Sigmoid colon (tissue), 7 donors: ENCODE measurements around the gene METTL24. TPM values are rescaled to one million over a fixed set of nuclear protein-coding genes. Genes with fewer than 3 reads are reported as not detected.

Source experiments
- DNase-seq: peaks from one replicate; pipeline ENCODE4 v3.0.0-alpha.2; 2019
- H3K27ac ChIP-seq, 4 donors: fragments of 200-600 bp; sonication (generic); one replicate each; pipeline ENCODE4 v1.5.1; 2016 to 2019; ENCODE audit warnings: mild to moderate bottlenecking in 1 of 4
- H3K27me3 ChIP-seq, 3 donors: fragments of 200-600 bp; sonication (generic); one replicate each; pipeline ENCODE4 v1.5.1; 2019; ENCODE audit warnings: mild to moderate bottlenecking in 1 of 3
- H3K36me3 ChIP-seq, 4 donors: fragments of 200-600 bp; sonication (generic); one replicate each; pipeline ENCODE4 v1.5.1; 2016 to 2019
- H3K4me1 ChIP-seq, 4 donors: fragments of 200-600 bp; sonication (generic); one replicate each; pipeline ENCODE4 v1.5.1; 2017 to 2019
- H3K4me3 ChIP-seq, 4 donors: fragments of 200-600 bp; sonication (generic); one replicate each; pipeline ENCODE4 v1.5.1; 2017 to 2019; ENCODE audit warnings: mild to moderate bottlenecking in 2 of 4, moderate library complexity in 1 of 4
- H3K9me3 ChIP-seq, 4 donors: fragments of 200-600 bp in 3 of 4; sonication (generic) in 3 of 4; one replicate each; pipeline versions ENCODE4 v1.5.1 to v1.6.1; 2013 to 2019
- EP300 ChIP-seq, 4 donors: sonication (generic); formaldehyde crosslinking; IDR thresholded peaks; one replicate each; pipeline ENCODE4 v1.6.1; 2017; ENCODE audit warnings: antibody characterized with exemption in 4 of 4
- POLR2A ChIP-seq, 2 donors: fragments of 450-650 bp; IDR thresholded peaks; one replicate each; pipeline ENCODE4 v1.6.1; 2016; ENCODE audit warnings: antibody characterized with exemption in 2 of 2, mild to moderate bottlenecking in 2 of 2, moderate library complexity in 2 of 2
- POLR2AphosphoS5 ChIP-seq, 4 donors: sonication (generic); formaldehyde crosslinking; IDR thresholded peaks; one replicate each; pipeline ENCODE4 v1.6.1; 2017; ENCODE audit warnings: antibody characterized with exemption in 4 of 4
- WGBS, 2 donors: extraction: QIAGEN DNeasy Blood & Tissue Kit; methylation state at CpG; one replicate each; pipeline ENCODE4 v1.1.7; 2013; 5-methylcytosine and 5-hydroxymethylcytosine counted together
- intact Hi-C: fragments of 100-400 bp; cut with DNase I; formaldehyde crosslinking; loops from one replicate; pipeline ENCODE4 v1.15.1; 2023
- polyA plus RNA-seq, 3 donors: library from polyadenylated mRNA; stranded (reverse); fragments of 200-250 nt; gene quantifications; one replicate each; pipeline ENCODE4 v1.2.3, GENCODE V29; 2013
- total RNA-seq, 4 donors: library from RNA; depleted of rRNA; stranded (reverse); fragments of >200 nt; gene quantifications; one replicate each; pipeline ENCODE4 v1.1.0, GENCODE V29; 2016
- TF ChIP-seq, protein P1 (sequence below), 4 experiments: fragments of 450-650 bp in 3 of 4; fragments of 200-600 bp in 1 of 4; IDR thresholded peaks; one replicate each; pipeline ENCODE4 v1.5.1; 2016 to 2019; ENCODE audit warnings: antibody characterized with exemption in 4 of 4, mild to moderate bottlenecking in 3 of 4, moderate library complexity in 2 of 4
- donor health status: healthy with polysubstance abuse.
- donor health status: Bipolar disorder and iron deficiency.
- donor health status: healthy.

METTL24 gene
- total and polyA plus RNA-seq, 7 donors: 0.76 to 41.3 (median 38.8) TPM; not detected in 2

DNA sequence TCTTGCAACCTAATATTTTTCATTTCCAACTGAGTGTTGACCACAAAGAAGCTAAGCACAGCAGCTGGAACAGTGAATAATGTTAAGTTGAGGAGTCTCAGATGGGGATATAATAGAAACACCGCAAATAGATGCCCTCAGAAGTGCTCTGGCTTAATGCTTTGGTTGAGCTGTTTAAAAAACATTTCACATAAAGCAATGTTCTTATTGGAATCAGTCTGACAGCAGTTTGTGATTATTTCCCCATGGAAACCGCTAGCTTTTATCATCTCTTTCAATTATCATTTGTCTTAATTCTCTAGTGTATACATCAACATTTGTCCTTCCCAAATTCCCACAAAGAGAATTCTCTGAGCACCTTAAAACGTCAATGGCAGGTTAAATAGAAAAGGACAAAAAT is 30.8 kb downstream of the METTL24 start:
- Histone ChIP-seq H3K4me3 (no peak overlapping the region), H3K4me1 (peaks cover 0 to 100% (median 97%) of the 10 kb centered on the region in 4 donors), H3K9me3 (no peaks in the 10 kb centered on the region), H3K27me3 (no peaks in the 10 kb centered on the region), H3K36me3 (no peaks in the 10 kb centered on the region), H3K27ac (peak overlapping the region; percentile 87 to 90 (median 89))
- no peak for DNase-seq
- intact Hi-C loops: no loop called here
- 78 to 90% methylated on average over 3 of the region's 3 CpGs for WGBS, 2 donors
- TF ChIP-seq POLR2AphosphoS5 (IDR thresholded peaks at IDR 0.05): peak in 2 of 4 donors; percentile 10 to 15
- no peak for TF ChIP-seq POLR2A (IDR thresholded peaks at IDR 0.05)

DNA sequence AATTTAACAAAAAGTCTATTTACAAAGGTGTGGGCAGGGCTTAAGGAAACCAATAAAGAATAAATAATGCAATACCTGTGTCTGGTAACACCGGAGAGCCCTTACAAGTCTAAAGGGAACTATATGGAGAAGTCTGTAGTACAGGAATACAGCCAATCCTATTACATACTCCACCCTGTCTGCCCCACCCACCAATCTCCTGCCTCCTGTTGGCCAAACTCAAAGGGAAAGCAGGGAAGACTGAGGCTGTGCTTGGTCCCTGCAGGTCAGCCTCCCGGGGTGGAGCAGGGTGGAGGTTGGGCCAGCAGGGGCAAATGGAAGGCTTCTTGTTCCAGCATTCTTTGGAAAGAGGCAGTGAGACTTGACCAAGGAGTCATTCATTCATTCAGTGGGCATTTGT is 31.5 kb downstream of the METTL24 start:
- no peaks in the 10 kb centered on the region for H3K9me3 ChIP-seq
- H3K4me1 ChIP-seq: peaks cover 0 to 99% (median 97%) of the 10 kb centered on the region in 4 donors
- 65 to 83% methylated on average over 2 of the region's 2 CpGs for WGBS, 2 donors

GRCh38 chr6:110326057-110326456 is 32.1 kb downstream of the METTL24 start:
- TF ChIP-seq, protein P1, sequence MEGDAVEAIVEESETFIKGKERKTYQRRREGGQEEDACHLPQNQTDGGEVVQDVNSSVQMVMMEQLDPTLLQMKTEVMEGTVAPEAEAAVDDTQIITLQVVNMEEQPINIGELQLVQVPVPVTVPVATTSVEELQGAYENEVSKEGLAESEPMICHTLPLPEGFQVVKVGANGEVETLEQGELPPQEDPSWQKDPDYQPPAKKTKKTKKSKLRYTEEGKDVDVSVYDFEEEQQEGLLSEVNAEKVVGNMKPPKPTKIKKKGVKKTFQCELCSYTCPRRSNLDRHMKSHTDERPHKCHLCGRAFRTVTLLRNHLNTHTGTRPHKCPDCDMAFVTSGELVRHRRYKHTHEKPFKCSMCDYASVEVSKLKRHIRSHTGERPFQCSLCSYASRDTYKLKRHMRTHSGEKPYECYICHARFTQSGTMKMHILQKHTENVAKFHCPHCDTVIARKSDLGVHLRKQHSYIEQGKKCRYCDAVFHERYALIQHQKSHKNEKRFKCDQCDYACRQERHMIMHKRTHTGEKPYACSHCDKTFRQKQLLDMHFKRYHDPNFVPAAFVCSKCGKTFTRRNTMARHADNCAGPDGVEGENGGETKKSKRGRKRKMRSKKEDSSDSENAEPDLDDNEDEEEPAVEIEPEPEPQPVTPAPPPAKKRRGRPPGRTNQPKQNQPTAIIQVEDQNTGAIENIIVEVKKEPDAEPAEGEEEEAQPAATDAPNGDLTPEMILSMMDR (IDR thresholded peaks at IDR 0.05): no peak
- TF ChIP-seq POLR2AphosphoS5 (IDR thresholded peaks at IDR 0.05): no peak
- no peak for TF ChIP-seq POLR2A (IDR thresholded peaks at IDR 0.05)
- TF ChIP-seq EP300 (IDR thresholded peaks at IDR 0.05): no peak
- no peak overlapping the region for H3K4me3 ChIP-seq
- no peaks in the 10 kb centered on the region for H3K27me3 ChIP-seq
- H3K4me1 ChIP-seq: peaks cover 0 to 94% (median 91%) of the 10 kb centered on the region in 4 donors
- H3K9me3 ChIP-seq: no peaks in the 10 kb centered on the region
- H3K36me3 ChIP-seq: peaks cover 0 to under 1% (median 0%) of the 10 kb centered on the region in 4 donors
- WGBS, 2 donors: 95 to 96% methylated on average over 3 of the region's 3 CpGs
- intact Hi-C loops: no loop called here
- H3K27ac ChIP-seq: peak overlapping the region; percentile 87 to 90 (median 89)
- DNase-seq: no peak

More for the DNA sequence above, 31.5 kb downstream of the METTL24 start:
- TF ChIP-seq POLR2AphosphoS5 (IDR thresholded peaks at IDR 0.05): no peak
- TF ChIP-seq POLR2A (IDR thresholded peaks at IDR 0.05): no peak
- no peak for TF ChIP-seq EP300 (IDR thresholded peaks at IDR 0.05)
- TF ChIP-seq, protein P1 (IDR thresholded peaks at IDR 0.05): no peak
- H3K27me3 ChIP-seq: no peaks in the 10 kb centered on the region
- no peak for DNase-seq
- H3K27ac ChIP-seq: peak overlapping the region; percentile 87 to 90 (median 89)
- intact Hi-C loops: no loop called here
- no peak overlapping the region for H3K4me3 ChIP-seq
- H3K36me3 ChIP-seq: no peaks in the 10 kb centered on the region

GRCh38 chr6:110325197-110325596 is 33.0 kb downstream of the METTL24 start:
- Histone ChIP-seq H3K4me1 (peaks cover 0 to 85% (median 83%) of the 10 kb centered on the region in 4 donors), H3K27me3 (no peaks in the 10 kb centered on the region), H3K4me3 (no peak overlapping the region), H3K36me3 (peaks cover 0 to 8% (median 1%) of the 10 kb centered on the region in 4 donors), H3K9me3 (no peaks in the 10 kb centered on the region), H3K27ac (peak overlapping the region; percentile 87 to 90 (median 89))
- DNase-seq: peak; percentile 77
- TF ChIP-seq POLR2AphosphoS5 (IDR thresholded peaks at IDR 0.05) (peak; percentile 61 to 86 (median 74)), POLR2A (IDR thresholded peaks at IDR 0.05) (no peak)
- intact Hi-C loops: no loop called here

GRCh38 chr6:110324548-110324947 is 33.6 kb downstream of the METTL24 start:
- peaks cover 0 to 84% (median 77%) of the 10 kb centered on the region in 4 donors for H3K4me1 ChIP-seq
- H3K4me3 ChIP-seq: no peak overlapping the region
- no peak for TF ChIP-seq POLR2A (IDR thresholded peaks at IDR 0.05)
- TF ChIP-seq EP300 (IDR thresholded peaks at IDR 0.05): no peak
- no peak for TF ChIP-seq POLR2AphosphoS5 (IDR thresholded peaks at IDR 0.05)
- TF ChIP-seq, protein P1 (IDR thresholded peaks at IDR 0.05): no peak
- intact Hi-C loops: no loop called here
- DNase-seq: no peak
- H3K27ac ChIP-seq: peak overlapping the region; percentile 87 to 90 (median 89)
- peaks cover 0 to 8% (median 1%) of the 10 kb centered on the region in 4 donors for H3K36me3 ChIP-seq
- WGBS, 2 donors: 40 to 63% methylated on average over 3 of the region's 3 CpGs
- no peaks in the 10 kb centered on the region for H3K9me3 ChIP-seq
- no peaks in the 10 kb centered on the region for H3K27me3 ChIP-seq

DNA sequence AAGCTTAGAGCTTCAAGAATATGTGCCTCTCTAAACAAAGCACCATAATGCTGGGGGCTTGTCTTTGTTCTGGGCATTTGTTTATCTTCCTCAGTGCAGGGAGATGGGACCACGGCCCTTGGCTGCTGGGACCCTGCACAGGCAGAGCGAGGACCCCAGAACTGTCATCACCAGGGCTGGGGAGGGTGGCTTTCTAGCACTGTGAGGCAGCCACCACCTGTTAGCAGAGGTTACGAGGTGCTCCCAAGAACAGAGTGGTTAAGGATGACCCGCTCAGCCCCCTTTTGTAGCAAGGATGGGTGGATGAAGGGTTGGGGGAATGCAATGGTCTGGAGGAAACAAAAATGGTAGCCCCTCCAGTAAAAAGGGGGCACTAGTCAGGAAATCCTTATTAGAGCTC is 34.9 kb downstream of the METTL24 start:
- Histone ChIP-seq H3K27ac (peak overlapping the region in 3 of 4 donors; percentile 88 to 90 (median 90)), H3K9me3 (no peaks in the 10 kb centered on the region), H3K36me3 (peaks cover 0 to 8% (median 1%) of the 10 kb centered on the region in 4 donors), H3K4me1 (peaks cover 0 to 81% (median 66%) of the 10 kb centered on the region in 4 donors), H3K4me3 (no peak overlapping the region), H3K27me3 (no peaks in the 10 kb centered on the region)
- intact Hi-C loops: no loop called here
- DNase-seq: no peak
- WGBS, 2 donors: 89 to 91% methylated on average over 4 of the region's 4 CpGs
- TF ChIP-seq POLR2A (IDR thresholded peaks at IDR 0.05) (no peak), EP300 (IDR thresholded peaks at IDR 0.05) (no peak), POLR2AphosphoS5 (IDR thresholded peaks at IDR 0.05) (no peak)
- TF ChIP-seq, protein P1 (IDR thresholded peaks at IDR 0.05): no peak
